ENCODE results near the gene GREB1. TPM values are rescaled to one million over a fixed set of nuclear protein-coding genes. Genes with fewer than 3 reads are reported as not detected.

Gene GREB1
- total RNA-seq, 4 donors from 2014 or later, result 0.20 to 2.6 (median 1.5) TPM

- Histone ChIP-seq H3K4me1 (peaks cover 0 to 22% (median 13%) of the 10 kb centered on the region in 4 donors), H3K4me3 (no peak overlapping the region), H3K36me3 (no peaks in the 10 kb centered on the region), H3K27me3 (no peaks in the 10 kb centered on the region), H3K27ac (no peak overlapping the region), H3K9me3 (no peaks in the 10 kb centered on the region)
- in situ Hi-C loops (cut with MboI; ENCODE audit: low pct_ligation_motif_present in 1 of 4, low pct_unique_long_range_greater_than_20kb in 1 of 4, low sequenced_read_pairs in 3 of 4) (no loop called here), intact Hi-C loops (cut with DNase I; ENCODE audit: low total_unique reads) (no loop called here)
- DNase-seq, result no peak
- no peak for TF ChIP-seq EP300 (IDR thresholded peaks at IDR 0.05; ENCODE audit: low read depth)
- no peak for TF ChIP-seq POLR2AphosphoS5 (IDR thresholded peaks at IDR 0.05)
- WGBS, 2 donors (ENCODE audit: low coverage in 1 of 2), result 79 to 100% methylated on average over 2 to 5 of the region's 5 CpGs
Observed at GRCh38 chr2:11691076-11691660, 157.3 kb downstream of the GREB1 start.

Small RNAs within 50 kb of the gene (small RNA-seq; reads per million reads assigned to genes)
- gene MIR4429 (0 to 0.18 (median 0) reads per million in 4 donors), gene RN7SL674P (0 to 0.28 (median 0.09) reads per million in 4 donors), gene RNA5SP84 (0 to 0.14 (median 0) reads per million in 4 donors), gene RNU2-13P (0 to 0.14 (median 0) reads per million in 4 donors)

Other genes with a start within 250 kb of the GREB1 start
- gene ROCK2, start 189.4 kb upstream of the GREB1 start, total RNA-seq, result 10 to 100 TPM; 53.9 to 93.0 (median 74.7) TPM
- gene E2F6, start 67.9 kb upstream of the GREB1 start, total RNA-seq, result 10 to 100 TPM in 1 of 4 donors, 1 to 10 TPM in 3; 6.0 to 19.8 (median 6.9) TPM
- gene NTSR2, start 136.2 kb downstream of the GREB1 start, total RNA-seq, result not detected
- gene LPIN1, start 212.6 kb downstream of the GREB1 start, total RNA-seq, result 10 to 100 TPM; 19.7 to 62.1 (median 26.6) TPM